HTR-8/SVneo (cell line): ENCODE data around the gene FBXW12.
"Not testable (repeated sequence)": the region's sequence is repeated elsewhere in the genome, so short reads cannot be mapped to it uniquely, and the experiment has no call there.

Experiments
- DNase-seq: peaks from one replicate; pipeline ENCODE4 v3.0.0; 2011; ENCODE audit warnings: low spot score, mixed read lengths; ENCODE audit not compliant: insufficient read length
- FAIRE-seq: peaks from 2 replicates; lab custom pipeline; 2011; peaks lifted over from hg19 to GRCh38; lab: Jason Lieb, UNC

Gene FBXW12

GRCh38 chr3:48371651-48372376 is at the start of gene FBXW12:
Gene FBXW12 (plus strand): TSS chr3:48372219. CDS start chr3:48372768, 549 bp downstream.
- FAIRE-seq (no peak), DNase-seq (no peak)

- DNase-seq, FAIRE-seq: not testable (repeated sequence)
These were observed 40.1 kb upstream of the FBXW12 start for GRCh38 chr3:48331706-48332435.

- not testable (repeated sequence) for DNase-seq, FAIRE-seq
These were observed 38.4 kb upstream of the FBXW12 start, which contains the start of gene SPINK8 for GRCh38 chr3:48333346-48334245. Gene SPINK8 (minus strand): TSS chr3:48333661. CDS start chr3:48328341, 5,320 bp downstream.

- no peak for FAIRE-seq
- DNase-seq, result no peak
These were observed 37.4 kb upstream of the FBXW12 start for GRCh38 chr3:48334605-48335004.

- DNase-seq, FAIRE-seq: not testable (repeated sequence)
These were observed 36.7 kb upstream of the FBXW12 start for GRCh38 chr3:48335286-48335685.

- DNase-seq, FAIRE-seq: not testable (repeated sequence)
These were observed 34.5 kb upstream of the FBXW12 start for GRCh38 chr3:48337536-48337935.

GRCh38 chr3:48338635-48339034 is 33.4 kb upstream of the FBXW12 start:
- no peak for FAIRE-seq
- DNase-seq, result no peak

- no peak for FAIRE-seq
These were observed 28.6 kb upstream of the FBXW12 start for GRCh38 chr3:48343432-48343831.

GRCh38 chr3:48344867-48345507 is 27.0 kb upstream of the FBXW12 start:
- no peak for DNase-seq
- FAIRE-seq, result no peak

More at GRCh38 chr3:48343432-48343831, 28.6 kb upstream of the FBXW12 start:
- DNase-seq, result no peak

- DNase-seq (no peak), FAIRE-seq (no peak)
These were observed 26.0 kb upstream of the FBXW12 start for GRCh38 chr3:48345946-48346572.

- no peak for DNase-seq
- FAIRE-seq, result no peak
These were observed 24.5 kb upstream of the FBXW12 start for GRCh38 chr3:48347500-48347899.

- DNase-seq (no peak), FAIRE-seq (no peak)
These were observed 19.5 kb upstream of the FBXW12 start for GRCh38 chr3:48352546-48352945.

GRCh38 chr3:48353987-48354386 is 18.0 kb upstream of the FBXW12 start:
- FAIRE-seq, result no peak
- DNase-seq, result no peak

- FAIRE-seq, result no peak
These were observed 15.6 kb upstream of the FBXW12 start for GRCh38 chr3:48356419-48356818.

GRCh38 chr3:48361928-48362327 is 10.1 kb upstream of the FBXW12 start:
- DNase-seq (no peak), FAIRE-seq (no peak)

More at GRCh38 chr3:48356419-48356818, 15.6 kb upstream of the FBXW12 start:
- no peak for DNase-seq

GRCh38 chr3:48364840-48365239 is 7.2 kb upstream of the FBXW12 start:
- no peak for FAIRE-seq

GRCh38 chr3:48367201-48367600 is 4.8 kb upstream of the FBXW12 start:
- no peak for DNase-seq
- FAIRE-seq, result no peak

More at GRCh38 chr3:48364840-48365239, 7.2 kb upstream of the FBXW12 start:
- DNase-seq, result no peak

- FAIRE-seq, result no peak
- DNase-seq, result no peak
These were observed 2.2 kb upstream of the FBXW12 start for GRCh38 chr3:48369693-48370332.

GRCh38 chr3:48370333-48370713 is 1.7 kb upstream of the FBXW12 start:
- DNase-seq (no peak), FAIRE-seq (no peak)
